DOHH2 (cell line): ENCODE results near the gene DNAH14.

ENCODE experiments used
- H3F3A ChIP-seq: fragments of 200-600 bp; sonication (generic), shearing (Covaris generic); 2 replicates; pipeline ENCODE4 v1.6.0; 2016; ENCODE audit warnings: antibody characterized with exemption, mild to moderate bottlenecking; ENCODE audit not compliant: control insufficient read depth, insufficient read depth
- H3K27ac ChIP-seq: fragments of 200-600 bp; sonication (generic); 2 replicates; pipeline ENCODE4 v1.5.1; 2014; ENCODE audit warnings: low read depth, mild to moderate bottlenecking, low read length, moderate library complexity
- H3K27me3 ChIP-seq: fragments of 200-600 bp; sonication (generic); 2 replicates; pipeline ENCODE4 v1.6.1; 2014; ENCODE audit warnings: mild to moderate bottlenecking, low read length, mixed read lengths; ENCODE audit not compliant: control insufficient read depth
- H3K36me3 ChIP-seq: fragments of 200-600 bp; sonication (generic); 2 replicates; pipeline ENCODE4 v1.6.1; 2014; ENCODE audit warnings: mild to moderate bottlenecking, low read length, moderate library complexity, mixed read lengths; ENCODE audit not compliant: control insufficient read depth
- H3K4me1 ChIP-seq: fragments of 200-600 bp; sonication (generic); 2 replicates; pipeline ENCODE4 v1.6.1; 2014; ENCODE audit warnings: mild to moderate bottlenecking, low read length, mixed read lengths; ENCODE audit not compliant: control insufficient read depth
- H3K4me2 ChIP-seq: fragments of 200-600 bp; sonication (generic); 2 replicates; pipeline ENCODE4 v1.6.0; 2014; ENCODE audit warnings: mild to moderate bottlenecking, low read length, moderate library complexity
- H3K4me3 ChIP-seq: fragments of 200-600 bp; sonication (generic); 2 replicates; pipeline ENCODE4 v1.5.1; 2014; ENCODE audit warnings: mild to moderate bottlenecking, low read length, mixed read lengths
- H3K79me2 ChIP-seq: fragments of 200-600 bp; sonication (generic); 2 replicates; pipeline ENCODE4 v1.6.1; 2014; ENCODE audit warnings: mild to moderate bottlenecking, low read length, mixed read lengths; ENCODE audit not compliant: control insufficient read depth
- H3K9me2 ChIP-seq: fragments of 200-600 bp; sonication (generic); replicated peaks from 2 replicates; pipeline ENCODE4 v1.6.1; 2014; ENCODE audit warnings: mild to moderate bottlenecking, low read length, mixed read lengths; ENCODE audit not compliant: control insufficient read depth
- H3K9me3 ChIP-seq: fragments of 200-600 bp; sonication (generic); 2 replicates; pipeline ENCODE4 v1.6.1; 2014; ENCODE audit warnings: antibody characterized with exemption, low read length, mixed read lengths; ENCODE audit not compliant: control insufficient read depth, insufficient read depth
- H4K20me1 ChIP-seq: fragments of 200-600 bp; sonication (generic); 2 replicates; pipeline ENCODE4 v1.6.0; 2014; ENCODE audit warnings: low read depth, mild to moderate bottlenecking, antibody characterized with exemption, low read length, moderate library complexity; ENCODE audit not compliant: control insufficient read depth, insufficient read depth
- EZH2phosphoT487 ChIP-seq: fragments of 200-600 bp; sonication (generic); IDR thresholded peaks from 2 replicates; pipeline ENCODE4 v1.6.1; 2017; ENCODE audit warnings: borderline replicate concordance, mild to moderate bottlenecking, antibody characterized with exemption, low read length, moderate library complexity, mixed read lengths
- TF ChIP-seq, protein P1 (sequence below): fragments of 200-600 bp; sonication (generic); IDR thresholded peaks from one replicate; pipeline ENCODE4 v1.5.1; 2014; ENCODE audit warnings: antibody characterized with exemption, mild to moderate bottlenecking, low read depth, low read length; ENCODE audit not compliant: poor library complexity, severe bottlenecking

The DNAH14 gene

DNA sequence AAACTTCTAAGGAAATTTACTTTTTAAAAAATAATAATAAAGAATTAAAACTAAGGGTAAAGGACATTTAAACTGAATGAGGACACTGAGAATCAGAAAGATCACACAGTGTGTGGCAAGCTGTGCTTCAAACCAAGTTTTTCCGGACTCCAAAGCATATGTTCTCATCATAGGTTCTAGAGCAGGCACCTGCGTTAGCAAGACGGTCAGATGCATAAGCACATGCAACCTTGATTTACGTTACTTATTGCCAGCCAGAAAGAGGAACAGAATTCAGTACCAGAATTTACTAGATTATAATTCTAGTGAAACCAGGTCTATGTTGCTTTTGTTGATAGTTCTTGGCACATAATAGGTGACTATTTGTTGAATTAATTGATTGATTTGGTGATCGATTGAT is 504.6 kb downstream of the DNAH14 start:
- Histone ChIP-seq H3K4me1 (peaks cover 34% of the 10 kb centered on the region), H3K4me2 (peak overlapping the region; percentile 55; the same call in 1 of the 2 replicates), H3K9me3 (peaks cover 4% of the 10 kb centered on the region; the same call in 1 of the 2 replicates)

DNA sequence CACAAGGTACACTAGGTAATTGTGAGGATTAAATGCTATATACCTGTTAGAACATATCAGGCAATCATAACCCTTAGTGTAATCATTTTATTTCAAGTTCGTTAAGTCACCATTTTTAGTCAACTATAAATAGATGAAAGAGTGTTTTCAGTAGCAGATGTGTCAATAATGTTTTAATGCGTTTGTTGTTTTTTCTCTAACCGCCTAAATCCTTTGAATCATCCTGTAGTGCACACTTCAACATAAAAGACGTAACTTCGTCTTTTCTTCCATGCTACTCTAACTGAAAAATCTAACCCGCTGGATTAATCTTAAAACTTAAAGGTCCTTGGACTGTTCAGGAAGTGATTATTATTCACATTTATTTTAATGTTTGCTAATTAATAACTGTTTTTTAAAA is 505.6 kb downstream of the DNAH14 start:
- Histone ChIP-seq H3K4me1 (peaks cover 30% of the 10 kb centered on the region), H4K20me1 (no peaks in the 10 kb centered on the region), H3K9me3 (peaks cover 4% of the 10 kb centered on the region; the same call in 1 of the 2 replicates), H3K9me2 (no peaks in the 10 kb centered on the region), H3K4me2 (peak overlapping the region; percentile 55), H3K4me3 (peak overlapping the region; percentile 18), H3K27me3 (no peaks in the 10 kb centered on the region), H3K36me3 (peaks cover 6% of the 10 kb centered on the region; the same call in 1 of the 2 replicates), H3K79me2 (no peaks in the 10 kb centered on the region), H3F3A (peaks cover 6% of the 10 kb centered on the region; the same call in 1 of the 2 replicates), H3K27ac (0 out of 2 replicates have a peak overlapping the region, but pooled peaks have one; percentile 27)
- no peak for TF ChIP-seq EZH2phosphoT487
- TF ChIP-seq, protein P1, sequence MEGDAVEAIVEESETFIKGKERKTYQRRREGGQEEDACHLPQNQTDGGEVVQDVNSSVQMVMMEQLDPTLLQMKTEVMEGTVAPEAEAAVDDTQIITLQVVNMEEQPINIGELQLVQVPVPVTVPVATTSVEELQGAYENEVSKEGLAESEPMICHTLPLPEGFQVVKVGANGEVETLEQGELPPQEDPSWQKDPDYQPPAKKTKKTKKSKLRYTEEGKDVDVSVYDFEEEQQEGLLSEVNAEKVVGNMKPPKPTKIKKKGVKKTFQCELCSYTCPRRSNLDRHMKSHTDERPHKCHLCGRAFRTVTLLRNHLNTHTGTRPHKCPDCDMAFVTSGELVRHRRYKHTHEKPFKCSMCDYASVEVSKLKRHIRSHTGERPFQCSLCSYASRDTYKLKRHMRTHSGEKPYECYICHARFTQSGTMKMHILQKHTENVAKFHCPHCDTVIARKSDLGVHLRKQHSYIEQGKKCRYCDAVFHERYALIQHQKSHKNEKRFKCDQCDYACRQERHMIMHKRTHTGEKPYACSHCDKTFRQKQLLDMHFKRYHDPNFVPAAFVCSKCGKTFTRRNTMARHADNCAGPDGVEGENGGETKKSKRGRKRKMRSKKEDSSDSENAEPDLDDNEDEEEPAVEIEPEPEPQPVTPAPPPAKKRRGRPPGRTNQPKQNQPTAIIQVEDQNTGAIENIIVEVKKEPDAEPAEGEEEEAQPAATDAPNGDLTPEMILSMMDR, result no peak

More for the DNA sequence above, 504.6 kb downstream of the DNAH14 start:
- Histone ChIP-seq H3K27me3 (no peaks in the 10 kb centered on the region), H3F3A (peaks cover 12% of the 10 kb centered on the region), H4K20me1 (no peaks in the 10 kb centered on the region), H3K4me3 (no peak overlapping the region), H3K79me2 (no peaks in the 10 kb centered on the region), H3K36me3 (peaks cover 6% of the 10 kb centered on the region; the same call in 1 of the 2 replicates), H3K27ac (no peak overlapping the region), H3K9me2 (no peaks in the 10 kb centered on the region)
- TF ChIP-seq EZH2phosphoT487, result no peak
- TF ChIP-seq, protein P1, result no peak

DNA sequence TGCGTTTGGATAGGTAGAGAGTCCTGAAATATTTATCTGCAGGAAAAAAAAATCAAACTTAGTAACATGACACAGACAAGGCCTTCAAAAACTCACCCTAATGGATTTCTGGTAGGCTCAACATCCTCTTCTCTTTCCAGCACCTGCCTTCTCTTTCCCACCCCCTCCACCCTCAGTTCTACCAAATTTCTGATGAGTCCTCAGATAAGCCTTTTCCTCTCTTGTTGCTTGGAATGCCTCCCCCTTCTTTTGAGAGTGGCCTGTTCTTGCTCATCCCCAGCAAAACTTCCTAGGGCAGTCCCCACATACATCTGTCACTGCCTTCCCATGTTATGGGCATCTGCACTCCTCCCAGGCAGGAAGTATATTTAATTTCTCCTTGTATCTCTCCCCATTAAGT is 506.0 kb downstream of the DNAH14 start:
- H3K4me1 ChIP-seq, result peaks cover 30% of the 10 kb centered on the region
- peaks cover 6% of the 10 kb centered on the region; the same call in 1 of the 2 replicates for H3K36me3 ChIP-seq
- TF ChIP-seq, protein P1, result no peak
- no peak for TF ChIP-seq EZH2phosphoT487
- H3K27me3 ChIP-seq, result no peaks in the 10 kb centered on the region
- H3F3A ChIP-seq, result peaks cover 6% of the 10 kb centered on the region; the same call in 1 of the 2 replicates
- H3K27ac ChIP-seq, result peak overlapping the region; percentile 27
- peak overlapping the region; percentile 55 for H3K4me2 ChIP-seq
- H3K79me2 ChIP-seq, result no peaks in the 10 kb centered on the region
- no peaks in the 10 kb centered on the region for H3K9me2 ChIP-seq
- peak overlapping the region; percentile 18 for H3K4me3 ChIP-seq
- H4K20me1 ChIP-seq, result no peaks in the 10 kb centered on the region
- H3K9me3 ChIP-seq, result peaks cover 4% of the 10 kb centered on the region; the same call in 1 of the 2 replicates
